ENCODE results near the gene MAP6D1.

MAP6D1 gene
- long read RNA-seq, donor 1, partial matches to known transcripts: 0 of 1 reads
- long read RNA-seq, donor 1, other reads (novel, unspliced or antisense): 0 of 1 reads
- long read RNA-seq, donor 2, partial matches to known transcripts: 0 of 1 reads
- long read RNA-seq, donor 2, other reads (novel, unspliced or antisense): 0 of 1 reads
- long read RNA-seq, donor 3: 0 reads
- long read RNA-seq, donor 4, partial matches to known transcripts: 0 of 1 reads
- long read RNA-seq, donor 4, other reads (novel, unspliced or antisense): 0 of 1 reads
- long read RNA-seq, donor 5, partial matches to known transcripts: 0 of 3 reads
- long read RNA-seq, donor 5, other reads (novel, unspliced or antisense): 0 of 3 reads
- long read RNA-seq, donor 6, partial matches to known transcripts: 0 of 1 reads
- long read RNA-seq, donor 6, other reads (novel, unspliced or antisense): 0 of 1 reads
- long read RNA-seq, donor 7, partial matches to known transcripts: 0 of 2 reads
- long read RNA-seq, donor 7, other reads (novel, unspliced or antisense): 0 of 2 reads
- long read RNA-seq, donor 8: 0 reads

DNA sequence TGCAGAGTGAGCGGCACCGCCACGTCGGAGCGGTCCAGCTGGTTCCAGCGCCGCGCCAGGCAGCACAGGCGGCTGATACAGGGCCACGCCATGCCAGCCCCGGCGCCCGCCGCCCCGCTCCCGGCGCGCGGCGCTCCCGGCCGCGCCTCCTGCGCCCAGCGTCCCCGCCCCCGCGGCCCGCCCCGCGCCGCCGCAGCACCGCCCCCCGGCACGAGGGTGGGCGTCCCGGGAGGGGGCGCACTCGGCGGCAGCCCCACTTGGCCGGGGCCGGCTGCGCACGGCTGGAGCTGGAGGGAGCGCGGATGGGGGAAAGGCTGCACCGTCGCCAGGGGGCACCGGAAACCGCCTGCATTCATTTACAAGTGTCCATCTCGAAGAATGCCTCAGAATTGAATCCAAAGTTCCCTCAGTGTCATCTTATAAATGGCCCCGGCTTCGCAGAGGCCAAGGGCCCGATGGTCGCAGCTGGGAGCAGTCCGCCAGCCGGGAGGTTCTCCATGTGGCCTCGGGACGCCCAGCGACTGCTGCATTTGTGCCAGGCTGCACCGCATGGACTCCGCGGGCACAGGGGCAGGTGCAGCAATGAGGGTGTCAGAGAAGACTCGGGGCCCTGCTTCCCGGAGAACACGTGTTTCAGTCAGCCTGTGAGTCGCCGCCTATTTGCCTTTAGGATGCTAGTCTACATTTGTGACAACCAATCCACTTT, at the start of gene MAP6D1:
Gene MAP6D1, minus strand, starts transcription at position 122 of the 706 bp plus-strand sequence. Its CDS starts 30 bp downstream, at position 92.
- no peak for DNase-seq

DNA sequence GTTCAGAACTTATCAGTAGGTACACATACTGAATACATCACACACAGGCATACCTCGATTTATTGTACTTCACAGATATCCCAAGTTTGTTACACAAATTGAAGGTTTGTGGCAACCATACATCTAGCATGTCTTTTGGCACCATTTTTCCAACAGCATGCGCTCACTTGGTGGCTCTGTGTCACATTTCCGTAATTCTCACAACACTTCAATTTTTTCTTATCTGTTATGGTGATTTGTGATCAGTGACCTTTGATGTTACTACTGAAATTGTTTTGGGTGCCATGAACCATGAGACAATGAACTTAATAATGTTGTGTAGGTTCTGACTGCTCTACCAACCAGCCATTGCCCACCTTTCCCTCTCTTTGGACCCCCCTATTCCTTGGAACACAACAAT, 48.5 kb upstream of the MAP6D1 start:
- no peak for DNase-seq

DNA sequence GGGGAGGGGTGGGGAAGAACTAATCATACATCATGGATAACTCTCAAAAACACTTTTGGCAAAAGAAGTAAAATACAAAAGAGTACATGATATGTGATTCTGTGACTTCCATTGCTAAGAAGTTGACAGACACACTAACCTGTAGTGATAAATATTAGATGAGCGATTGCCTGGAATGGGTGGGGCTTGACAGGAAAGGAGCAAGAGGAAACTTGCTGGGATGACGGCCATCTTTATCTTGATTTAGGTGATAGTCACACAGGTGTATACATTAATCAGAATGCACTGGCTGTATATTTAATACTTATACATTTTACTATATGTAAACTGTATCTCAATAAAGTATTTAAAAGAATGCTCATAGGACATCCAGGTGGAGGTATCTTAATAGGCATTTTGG, 46.2 kb upstream of the MAP6D1 start:
- no peak for DNase-seq

DNA sequence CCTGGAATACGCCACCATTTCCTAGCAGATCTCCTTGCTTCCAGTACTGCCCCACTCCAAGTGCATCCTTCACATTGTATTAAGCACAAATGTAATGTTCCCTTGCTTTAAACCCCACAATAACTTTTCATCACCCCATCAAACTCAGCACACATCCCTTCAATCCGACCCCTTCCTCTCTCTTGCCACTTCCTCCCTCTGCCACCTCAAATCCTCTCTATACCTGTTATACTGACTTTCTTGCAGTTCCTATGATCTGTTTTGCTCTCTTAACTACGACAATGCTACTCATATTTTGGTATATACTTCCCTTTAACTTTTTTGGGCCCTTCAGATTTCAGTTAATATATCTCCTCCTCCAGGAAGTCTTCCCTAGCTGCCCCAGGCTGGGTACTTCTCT, 45.2 kb upstream of the MAP6D1 start:
- no peak for DNase-seq

DNA sequence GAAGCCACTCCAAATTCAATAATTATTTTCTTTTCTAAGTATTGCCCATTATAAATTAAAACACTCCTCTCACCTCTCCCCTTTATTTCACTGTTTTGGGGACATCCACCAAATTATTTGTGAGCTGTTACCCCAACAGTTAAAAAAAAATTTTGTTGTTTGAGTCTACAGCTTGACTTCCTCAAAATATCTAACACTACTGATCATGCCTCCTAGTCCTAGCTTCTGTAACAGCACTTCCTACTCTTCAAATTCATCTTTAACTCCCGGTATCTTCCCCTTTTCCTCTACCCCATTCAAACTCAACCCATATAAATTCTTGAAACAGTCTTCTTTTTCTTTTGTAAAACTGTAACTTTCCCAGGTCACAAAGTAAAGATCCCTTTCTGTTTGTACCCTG, 43.4 kb upstream of the MAP6D1 start:
- no peak for DNase-seq

DNA sequence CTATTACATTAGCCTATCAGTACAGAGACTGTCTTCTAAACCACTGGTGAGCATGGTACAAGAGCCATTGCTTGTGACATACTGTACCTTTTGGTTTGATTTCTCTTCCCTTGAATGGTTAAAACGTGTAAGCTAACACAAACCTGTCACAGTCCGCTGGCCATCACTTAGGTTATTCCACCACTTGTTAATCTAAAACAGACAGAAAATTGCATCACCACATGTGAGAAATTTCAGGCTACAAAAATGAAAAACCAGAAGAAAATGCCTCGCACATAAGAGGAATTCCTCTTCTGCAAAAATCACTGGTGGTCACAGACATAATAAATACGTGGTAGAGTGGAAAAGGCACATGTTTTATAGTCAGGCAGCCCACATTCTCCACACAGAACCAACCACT, 37.2 kb upstream of the MAP6D1 start:
- no peak for DNase-seq

DNA sequence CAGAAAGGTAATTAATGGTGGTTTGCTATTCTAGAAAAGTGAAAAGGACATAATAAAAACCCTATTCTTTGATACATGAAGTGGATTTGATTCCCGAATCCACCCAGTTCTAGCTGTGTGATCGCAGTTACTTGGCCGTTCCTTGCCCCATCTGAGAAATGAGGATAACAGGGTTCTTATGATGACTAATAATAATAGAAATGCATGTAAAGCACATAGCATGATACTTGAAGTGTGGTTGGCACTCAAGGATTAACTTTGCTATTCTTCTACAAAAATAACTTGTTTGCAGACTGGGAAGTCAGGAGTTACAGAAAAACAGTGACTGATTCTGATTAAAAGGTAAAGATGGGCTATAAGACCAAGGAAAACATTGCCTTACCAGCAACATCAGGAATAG, 32.5 kb upstream of the MAP6D1 start:
- DNase-seq: no peak

DNA sequence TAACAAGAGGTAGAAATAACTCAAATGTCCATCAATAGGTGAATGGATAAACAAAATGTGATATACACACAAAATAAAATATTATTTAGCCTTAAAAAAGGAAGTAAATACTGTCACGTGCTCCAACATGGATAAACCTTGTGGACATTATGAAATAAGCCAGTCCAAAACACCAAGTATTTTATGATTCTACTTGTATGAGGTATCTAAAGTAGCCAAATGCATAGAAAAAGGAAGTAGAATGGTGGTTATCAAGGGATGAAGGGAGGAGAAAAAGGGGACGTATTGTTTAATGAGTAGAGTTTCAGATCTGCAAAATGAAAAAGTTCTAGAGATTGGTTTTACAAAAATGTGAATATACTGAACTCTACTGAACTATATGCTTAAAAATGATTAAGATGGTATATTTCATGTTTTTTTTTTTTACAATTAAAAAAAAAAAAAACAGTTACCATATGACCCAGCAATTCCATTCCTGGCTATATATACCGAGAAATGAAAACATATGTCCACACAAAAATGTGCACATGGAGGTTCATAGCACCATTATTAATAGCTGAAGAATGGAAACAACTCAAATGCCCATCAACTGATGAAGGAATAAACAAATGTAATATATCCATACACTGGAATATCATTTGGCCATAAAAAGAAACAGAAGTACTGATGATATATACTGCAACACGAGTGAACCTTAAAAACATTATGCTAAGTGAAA, 29.1 kb upstream of the MAP6D1 start:
- DNase-seq: no peak

DNA sequence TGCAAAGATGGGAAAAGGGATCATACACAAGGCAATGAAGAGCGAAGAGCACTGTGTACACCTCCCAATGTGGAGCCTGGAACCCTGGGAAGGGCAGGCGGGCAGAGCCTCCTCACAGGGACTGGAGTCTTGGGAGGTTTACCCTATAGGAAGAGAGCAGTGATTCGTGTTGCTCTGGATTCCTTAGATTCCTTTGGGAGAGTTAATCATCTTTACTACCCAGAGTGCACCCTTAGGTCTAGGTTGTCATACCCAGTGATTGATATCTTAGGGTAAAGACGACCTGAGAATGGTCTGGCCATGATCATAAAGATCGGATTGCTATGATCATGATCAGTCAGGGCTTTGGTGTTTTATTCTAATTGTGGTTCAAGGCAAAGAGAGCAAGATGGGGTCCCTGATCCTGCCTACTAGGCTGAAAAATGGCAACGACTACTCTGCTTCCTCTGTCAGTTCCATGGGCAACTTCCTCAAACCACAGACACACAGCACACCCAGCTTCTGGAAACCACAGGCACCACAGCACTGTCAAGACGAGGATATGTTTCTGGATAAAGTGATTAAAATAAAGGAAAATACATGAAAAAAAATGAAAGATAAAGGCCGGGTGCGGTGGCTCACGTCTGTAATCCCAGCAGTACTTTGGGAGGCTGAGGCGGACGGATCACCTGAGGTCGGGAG, 20.4 kb upstream of the MAP6D1 start:
- DNase-seq: no peak

DNA sequence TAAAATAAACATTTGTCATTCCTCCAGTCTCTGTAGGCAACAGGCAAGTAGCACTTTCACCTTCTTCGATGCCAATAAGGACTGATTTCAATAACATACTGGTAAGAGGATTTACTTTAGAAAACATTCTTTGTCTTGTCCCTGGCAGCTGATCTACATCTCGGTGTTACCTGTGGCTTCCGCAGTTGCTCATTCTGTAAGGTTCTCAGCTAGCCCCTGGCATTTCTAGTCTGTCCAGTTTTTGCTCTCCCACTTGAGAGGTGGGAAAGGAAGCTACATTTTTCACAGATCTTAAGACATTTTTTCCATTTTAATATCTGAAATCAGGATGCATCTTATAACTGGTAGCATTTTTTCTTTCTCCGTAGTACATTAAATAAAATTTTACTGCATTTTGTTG, 19.7 kb upstream of the MAP6D1 start:
- DNase-seq: no peak

DNA sequence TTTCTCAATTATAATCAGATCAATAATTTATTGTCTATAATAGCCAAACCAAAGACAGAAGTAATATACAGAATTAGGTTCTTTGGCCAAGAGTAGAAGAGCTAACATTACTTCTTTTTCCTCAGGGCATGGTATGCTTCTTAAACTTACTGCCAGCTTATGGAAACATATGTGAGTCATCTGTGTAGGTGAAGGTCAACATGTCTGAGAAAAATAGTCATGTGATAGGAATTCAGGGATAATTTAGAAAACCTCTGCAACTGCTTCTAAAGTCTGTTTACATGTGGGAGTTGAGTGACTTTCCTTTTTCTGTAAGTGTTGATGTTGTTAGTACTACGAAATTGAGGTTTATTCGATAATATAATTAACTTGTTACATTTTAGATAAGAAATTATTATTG, 19.2 kb upstream of the MAP6D1 start:
- no peak for DNase-seq

DNA sequence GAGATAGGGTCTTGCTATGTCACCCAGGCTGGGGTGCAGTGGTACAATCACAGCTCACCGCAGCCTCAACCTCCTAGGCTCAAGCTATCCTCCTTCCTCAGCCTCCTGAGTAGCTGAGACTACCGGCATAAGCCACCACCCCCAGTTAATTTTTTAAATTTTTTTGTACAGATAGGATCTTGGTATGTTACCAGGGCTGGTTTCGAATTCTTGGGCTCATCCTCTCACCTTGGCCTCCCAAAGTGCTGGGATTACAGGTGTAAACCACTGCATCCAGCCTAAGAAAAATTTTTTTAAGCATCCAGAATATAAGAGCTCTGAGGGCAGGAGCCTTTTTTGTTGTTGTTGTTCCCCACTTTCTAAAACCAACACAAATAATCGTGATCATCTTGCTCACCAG, 14.4 kb upstream of the MAP6D1 start:
- DNase-seq: no peak

DNA sequence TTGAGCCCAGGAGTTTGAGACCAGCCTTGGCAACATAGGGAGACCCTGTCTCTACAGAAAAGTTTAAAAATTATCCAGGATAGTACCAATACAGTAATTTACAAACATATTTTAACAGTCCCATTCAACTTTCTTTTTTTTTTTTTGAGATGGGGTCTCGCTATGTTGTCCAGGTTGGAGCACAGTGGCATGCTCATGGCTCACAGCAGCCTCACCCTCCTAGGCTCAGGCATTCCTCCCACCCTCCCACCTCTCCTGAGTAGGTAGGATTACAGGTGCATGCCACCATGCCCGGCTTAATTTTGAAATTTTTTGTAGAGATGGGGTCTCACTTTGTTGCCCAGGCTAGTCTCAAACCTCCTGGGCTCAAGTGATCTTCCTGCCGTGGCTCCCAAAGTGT, 12.5 kb upstream of the MAP6D1 start:
- DNase-seq: no peak

DNA sequence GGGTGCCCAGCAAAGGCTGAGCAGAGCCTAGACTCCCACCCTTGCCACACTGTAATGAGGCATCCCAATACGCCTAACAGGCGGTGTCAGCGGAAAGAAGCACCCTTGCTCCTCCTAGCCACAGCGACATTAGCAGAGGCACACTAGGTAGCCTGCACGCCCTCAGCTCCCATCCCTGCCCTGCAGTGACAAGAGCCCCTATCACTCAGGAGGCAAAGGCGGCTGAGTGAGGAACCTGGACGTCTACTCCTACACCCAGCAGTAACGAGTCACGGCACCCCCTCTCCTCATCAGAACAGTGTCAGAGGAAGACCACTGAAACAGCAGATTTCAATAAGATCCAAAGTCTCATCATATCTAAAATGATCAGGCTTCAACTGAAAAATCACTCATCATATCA, 12.0 kb upstream of the MAP6D1 start:
- DNase-seq: no peak

DNA sequence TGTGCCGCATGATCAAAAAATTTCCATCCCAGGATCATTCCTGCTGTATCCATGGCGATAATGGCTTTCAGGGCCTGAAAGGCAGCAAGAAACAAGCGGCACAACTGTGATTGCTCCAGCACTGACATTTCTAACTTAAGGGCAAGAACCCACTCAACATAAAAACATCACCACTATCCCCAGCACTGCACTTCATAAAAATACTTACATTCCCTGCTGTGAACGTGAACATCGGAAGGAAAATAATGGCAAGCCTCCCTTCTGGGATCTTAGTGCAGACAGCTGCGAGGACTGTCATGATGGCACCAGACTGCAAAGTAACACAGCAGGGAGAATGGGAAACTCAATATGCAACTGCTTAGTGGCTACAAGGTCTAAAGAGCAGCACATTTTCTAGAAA, 8.1 kb upstream of the MAP6D1 start:
- DNase-seq: no peak

DNA sequence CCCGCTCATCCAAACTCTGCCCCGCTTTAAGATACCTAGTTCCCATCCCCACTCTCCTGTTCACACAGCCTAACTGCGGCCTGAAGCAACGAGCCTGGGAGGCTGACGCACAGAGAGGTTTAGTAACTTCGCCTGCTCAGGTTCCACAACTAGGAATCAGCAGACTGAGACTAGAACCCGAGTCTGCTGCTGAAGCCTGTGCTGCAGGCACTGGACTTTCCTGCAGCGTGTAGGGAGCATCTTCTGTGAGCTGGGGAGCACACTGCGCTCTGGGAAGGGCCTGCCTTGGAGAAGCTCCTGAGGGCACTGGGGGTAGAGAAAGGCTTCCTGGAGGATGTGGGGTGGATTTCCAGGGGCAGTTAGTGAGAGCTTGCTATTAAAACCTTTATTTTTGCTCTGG, 4.8 kb upstream of the MAP6D1 start:
- no peak for DNase-seq

DNA sequence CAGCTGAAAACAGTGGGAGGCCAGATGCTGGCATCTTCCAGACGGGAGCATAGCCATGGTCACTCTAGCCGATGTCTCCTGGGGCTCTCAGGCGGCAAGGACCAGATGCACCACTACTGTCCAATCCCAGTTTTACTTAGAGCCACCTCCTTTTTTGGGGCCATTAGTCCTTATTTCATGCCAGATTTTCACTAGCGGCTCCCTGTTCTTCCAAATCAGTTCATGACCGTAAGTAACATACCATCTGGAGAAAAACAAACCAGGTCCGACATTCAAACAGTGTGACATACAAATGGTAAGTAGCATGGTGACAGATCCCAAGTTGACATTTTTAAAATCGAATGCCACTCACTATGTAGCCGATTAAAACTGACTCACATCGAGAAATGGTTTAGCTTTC, 4.1 kb upstream of the MAP6D1 start:
- DNase-seq: no peak

DNA sequence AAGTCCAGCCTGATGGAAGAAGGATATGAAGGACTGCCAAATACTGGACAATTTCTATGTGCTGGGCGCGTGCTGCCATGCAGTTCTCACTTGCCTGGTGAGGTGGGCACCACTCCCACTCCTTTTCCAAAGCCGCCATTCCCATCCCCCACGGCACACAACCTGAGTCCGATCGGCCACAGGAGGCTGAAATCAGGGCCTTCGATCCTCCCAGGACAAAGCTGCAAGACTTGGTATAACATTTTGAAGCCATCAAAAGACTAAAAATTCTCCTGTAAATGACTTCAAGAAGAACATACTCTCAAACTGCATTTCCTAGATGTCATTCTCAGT, 3.1 kb upstream of the MAP6D1 start:
- DNase-seq: no peak

DNA sequence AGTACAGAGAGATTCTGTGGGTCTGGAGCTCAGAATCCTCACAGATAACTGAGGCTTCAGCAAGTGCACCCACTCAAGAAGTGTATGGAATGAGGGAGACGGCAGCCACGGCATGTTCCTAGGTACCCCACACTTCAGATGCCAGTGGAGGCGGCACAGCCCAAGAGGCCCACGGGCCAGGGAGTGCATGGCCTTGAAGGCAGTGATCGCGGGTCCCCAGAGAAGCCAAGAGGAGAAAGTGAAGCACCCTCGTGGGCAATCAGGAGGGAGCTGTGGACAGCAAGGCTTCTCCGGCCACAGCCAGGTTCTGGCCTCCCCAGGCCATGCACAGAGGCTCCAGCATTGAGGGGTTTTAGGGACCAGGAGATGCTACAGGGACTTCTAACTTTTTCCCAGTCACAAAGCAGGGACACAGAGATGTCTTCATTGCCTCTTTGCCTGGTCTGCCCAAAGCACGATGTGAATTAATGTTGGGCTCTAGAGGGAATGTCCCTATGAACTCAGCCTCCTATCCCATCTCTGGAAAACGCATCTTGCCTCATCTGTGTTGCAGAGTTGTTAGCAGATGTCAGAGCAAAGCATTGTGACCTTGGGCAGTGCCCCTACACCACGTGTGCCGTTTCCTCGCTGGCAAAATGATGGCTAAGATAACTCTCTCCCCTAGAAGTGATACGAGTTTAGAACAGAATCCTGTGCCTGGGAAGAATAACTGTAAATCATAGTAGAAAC, 2.6 kb upstream of the MAP6D1 start:
- DNase-seq: no peak

DNA sequence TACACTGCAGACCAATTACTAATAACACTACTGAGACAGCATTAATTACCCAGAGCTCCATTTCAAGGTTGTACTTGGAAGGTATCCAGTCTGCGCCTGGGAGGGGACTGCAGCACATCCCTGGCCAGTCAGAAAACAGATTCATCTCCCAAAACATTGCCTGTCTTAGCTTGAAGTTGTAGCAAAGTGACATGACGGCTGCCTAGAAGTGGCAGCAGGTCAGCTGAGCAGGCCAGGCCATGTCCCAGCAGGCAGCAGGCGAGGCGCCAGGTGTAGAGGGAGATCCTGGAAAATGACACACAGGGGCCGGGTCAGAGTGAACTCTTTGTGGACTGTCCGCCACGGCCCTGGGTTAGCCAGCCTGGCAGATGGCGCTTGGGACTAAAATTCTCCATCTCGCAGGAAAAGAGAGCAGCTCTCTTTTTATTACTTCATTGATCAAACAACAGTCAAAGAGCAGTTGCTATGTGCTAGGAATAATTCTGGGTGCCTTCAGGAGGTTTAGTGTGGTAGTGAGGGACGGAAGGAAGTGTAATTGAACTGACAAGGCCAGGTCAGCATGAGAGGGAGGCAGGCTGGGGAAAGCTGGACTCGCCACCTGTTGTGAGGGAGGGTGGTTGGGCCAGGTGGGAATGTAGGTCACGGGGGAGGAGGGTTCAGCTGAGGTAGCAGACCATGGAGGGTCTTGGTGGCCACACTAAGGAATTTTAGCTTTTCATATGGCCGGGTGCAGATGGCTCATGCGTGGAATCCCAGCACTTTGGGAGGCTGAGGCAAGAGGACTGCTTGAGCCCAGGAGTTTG, 1.3 kb upstream of the MAP6D1 start:
- DNase-seq: peak; percentile 13
